ENCODE measurements around the gene NRARP. TPM values are rescaled to one million over a fixed set of nuclear protein-coding genes. Genes with fewer than 3 reads are reported as not detected.

NRARP gene
- total and polyA plus RNA-seq, 10 of the 15 experiments (the other 5 are each of a cell fraction or from before 2014, with no cell fraction given) = 0.06 to 9.2 (median 2.2) TPM; not detected in 2

DNA sequence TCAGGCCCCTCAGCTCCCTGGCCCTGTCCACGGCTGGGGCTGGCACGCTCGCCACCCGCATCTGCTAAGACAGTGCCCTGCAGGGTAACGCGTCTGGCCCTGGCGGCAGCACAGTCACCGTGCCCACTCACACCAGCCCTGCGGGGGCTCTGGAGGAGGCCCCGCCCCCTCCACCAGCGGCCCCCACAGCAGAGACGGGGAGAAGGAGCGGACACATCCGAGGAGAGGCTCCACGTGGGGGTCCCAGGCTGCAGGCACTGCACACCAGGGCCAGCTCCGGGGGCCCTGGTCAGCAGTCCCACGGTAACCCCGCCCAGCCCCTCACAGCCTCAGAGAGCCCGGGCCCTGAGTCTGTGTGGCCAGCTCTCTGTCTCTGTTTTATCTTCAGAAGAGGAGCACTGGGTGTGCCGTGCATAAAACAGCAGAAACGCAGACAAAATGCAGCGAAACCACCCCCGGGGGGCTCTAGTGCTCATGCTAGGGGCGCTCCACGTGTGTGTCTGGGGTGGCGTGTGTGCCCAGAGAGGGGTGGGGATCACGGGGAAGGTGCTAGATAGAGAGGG is 47.5 kb upstream of the NRARP start (continued):
- TF ChIP-seq ZNF274 (IDR thresholded peaks at IDR 0.05; ENCODE audit: insufficient read depth, insufficient read length) (no peak), CHD4 (IDR thresholded peaks at IDR 0.05) (no peak), BHLHE40 (IDR thresholded peaks at IDR 0.05; ENCODE audit: borderline replicate concordance in 1 of 2, low read depth in 2 of 2, low read length in 1 of 2) (no peak), ZNF622 (IDR thresholded peaks at IDR 0.05) (no peak), EED (IDR thresholded peaks at IDR 0.05; ENCODE audit: low read depth) (no peak), TAF1 (IDR thresholded peaks at IDR 0.05; ENCODE audit: borderline replicate concordance, low read depth, low read length) (no peak), CHD1 (IDR thresholded peaks at IDR 0.05; ENCODE audit: low read depth, low read length) (no peak), EP300 (IDR thresholded peaks at IDR 0.05; ENCODE audit: borderline replicate concordance in 1 of 2, control insufficient read depth in 1 of 2, low read depth in 2 of 2, low read length in 2 of 2) (no peak)
- TF ChIP-seq, protein P1, sequence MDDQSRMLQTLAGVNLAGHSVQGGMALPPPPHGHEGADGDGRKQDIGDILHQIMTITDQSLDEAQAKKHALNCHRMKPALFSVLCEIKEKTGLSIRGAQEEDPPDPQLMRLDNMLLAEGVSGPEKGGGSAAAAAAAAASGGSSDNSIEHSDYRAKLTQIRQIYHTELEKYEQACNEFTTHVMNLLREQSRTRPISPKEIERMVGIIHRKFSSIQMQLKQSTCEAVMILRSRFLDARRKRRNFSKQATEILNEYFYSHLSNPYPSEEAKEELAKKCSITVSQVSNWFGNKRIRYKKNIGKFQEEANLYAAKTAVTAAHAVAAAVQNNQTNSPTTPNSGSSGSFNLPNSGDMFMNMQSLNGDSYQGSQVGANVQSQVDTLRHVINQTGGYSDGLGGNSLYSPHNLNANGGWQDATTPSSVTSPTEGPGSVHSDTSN (IDR thresholded peaks at IDR 0.05; ENCODE audit: insufficient replicate concordance, low read depth, low read length) = no peak
- TF ChIP-seq, protein P2, sequence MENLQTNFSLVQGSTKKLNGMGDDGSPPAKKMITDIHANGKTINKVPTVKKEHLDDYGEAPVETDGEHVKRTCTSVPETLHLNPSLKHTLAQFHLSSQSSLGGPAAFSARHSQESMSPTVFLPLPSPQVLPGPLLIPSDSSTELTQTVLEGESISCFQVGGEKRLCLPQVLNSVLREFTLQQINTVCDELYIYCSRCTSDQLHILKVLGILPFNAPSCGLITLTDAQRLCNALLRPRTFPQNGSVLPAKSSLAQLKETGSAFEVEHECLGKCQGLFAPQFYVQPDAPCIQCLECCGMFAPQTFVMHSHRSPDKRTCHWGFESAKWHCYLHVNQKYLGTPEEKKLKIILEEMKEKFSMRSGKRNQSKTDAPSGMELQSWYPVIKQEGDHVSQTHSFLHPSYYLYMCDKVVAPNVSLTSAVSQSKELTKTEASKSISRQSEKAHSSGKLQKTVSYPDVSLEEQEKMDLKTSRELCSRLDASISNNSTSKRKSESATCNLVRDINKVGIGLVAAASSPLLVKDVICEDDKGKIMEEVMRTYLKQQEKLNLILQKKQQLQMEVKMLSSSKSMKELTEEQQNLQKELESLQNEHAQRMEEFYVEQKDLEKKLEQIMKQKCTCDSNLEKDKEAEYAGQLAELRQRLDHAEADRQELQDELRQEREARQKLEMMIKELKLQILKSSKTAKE (IDR thresholded peaks at IDR 0.05; ENCODE audit: low read depth, poor library complexity, severe bottlenecking) = no peak
- TF ChIP-seq, protein P3, sequence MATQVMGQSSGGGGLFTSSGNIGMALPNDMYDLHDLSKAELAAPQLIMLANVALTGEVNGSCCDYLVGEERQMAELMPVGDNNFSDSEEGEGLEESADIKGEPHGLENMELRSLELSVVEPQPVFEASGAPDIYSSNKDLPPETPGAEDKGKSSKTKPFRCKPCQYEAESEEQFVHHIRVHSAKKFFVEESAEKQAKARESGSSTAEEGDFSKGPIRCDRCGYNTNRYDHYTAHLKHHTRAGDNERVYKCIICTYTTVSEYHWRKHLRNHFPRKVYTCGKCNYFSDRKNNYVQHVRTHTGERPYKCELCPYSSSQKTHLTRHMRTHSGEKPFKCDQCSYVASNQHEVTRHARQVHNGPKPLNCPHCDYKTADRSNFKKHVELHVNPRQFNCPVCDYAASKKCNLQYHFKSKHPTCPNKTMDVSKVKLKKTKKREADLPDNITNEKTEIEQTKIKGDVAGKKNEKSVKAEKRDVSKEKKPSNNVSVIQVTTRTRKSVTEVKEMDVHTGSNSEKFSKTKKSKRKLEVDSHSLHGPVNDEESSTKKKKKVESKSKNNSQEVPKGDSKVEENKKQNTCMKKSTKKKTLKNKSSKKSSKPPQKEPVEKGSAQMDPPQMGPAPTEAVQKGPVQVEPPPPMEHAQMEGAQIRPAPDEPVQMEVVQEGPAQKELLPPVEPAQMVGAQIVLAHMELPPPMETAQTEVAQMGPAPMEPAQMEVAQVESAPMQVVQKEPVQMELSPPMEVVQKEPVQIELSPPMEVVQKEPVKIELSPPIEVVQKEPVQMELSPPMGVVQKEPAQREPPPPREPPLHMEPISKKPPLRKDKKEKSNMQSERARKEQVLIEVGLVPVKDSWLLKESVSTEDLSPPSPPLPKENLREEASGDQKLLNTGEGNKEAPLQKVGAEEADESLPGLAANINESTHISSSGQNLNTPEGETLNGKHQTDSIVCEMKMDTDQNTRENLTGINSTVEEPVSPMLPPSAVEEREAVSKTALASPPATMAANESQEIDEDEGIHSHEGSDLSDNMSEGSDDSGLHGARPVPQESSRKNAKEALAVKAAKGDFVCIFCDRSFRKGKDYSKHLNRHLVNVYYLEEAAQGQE (IDR thresholded peaks at IDR 0.05; ENCODE audit: low read depth, low read length) = no peak

Data from GM12878 (cell line).